GM12878 (cell line): ENCODE measurements around the gene GNG12. TPM values are rescaled to one million over a fixed set of nuclear protein-coding genes. Genes with fewer than 3 reads are reported as not detected.

Experiments used
- ATAC-seq: fragments of 200-7000 bp; cut with Tn5 transposase; 3 replicates; pipeline ENCODE4 v1.9.1; 2020; ENCODE audit warnings: mild to moderate bottlenecking, moderate library complexity
- BruUV-seq: library from RNA; stranded (reverse); fragments of 400-500 nt; replicated peaks from 2 replicates; lab custom pipeline; 2021; lab: Mats Ljungman, UMichigan
- CTCF ChIA-PET: fragments of 300-600 bp; sonication (Branson Sonifier 250); formaldehyde crosslinking; extraction: SDS; loops from one replicate; lab custom pipeline; 2021; ENCODE audit warnings: inconsistent platforms; lab: Yijun Ruan, JAX
- POLR2A ChIA-PET: fragments of 350-600 bp; formaldehyde crosslinking; extraction: SDS; loops from one replicate; lab custom pipeline; 2021; ENCODE audit warnings: inconsistent platforms; lab: Charles Lee
- RAD21 ChIA-PET: fragments of 300-600 bp; sonication (Branson Sonifier 250); formaldehyde crosslinking; loops from one replicate; lab custom pipeline; 2023; ENCODE audit warnings: antibody characterized with exemption; ENCODE audit not compliant: unreplicated experiment; lab: Charles Lee
- SMC1A ChIA-PET: fragments of 300-600 bp; sonication (Branson Sonifier 250); formaldehyde crosslinking; loops from one replicate; lab custom pipeline; 2023; ENCODE audit not compliant: unreplicated experiment, uncharacterized antibody; lab: Charles Lee
- DNase-seq: peaks from one replicate; pipeline ENCODE4 v3.0.0-alpha.2; 2011; ENCODE audit warnings: low read depth, low spot score
- FAIRE-seq: peaks from 3 replicates; lab custom pipeline; 2011; peaks lifted over from hg19 to GRCh38; lab: Jason Lieb, UNC
- H2AFZ ChIP-seq: 2 replicates; pipeline ENCODE4 v1.6.0; 2011; ENCODE audit warnings: low read depth, low read length, control low read depth; ENCODE audit not compliant: control insufficient read depth
- H3K27ac ChIP-seq: 2 replicates; pipeline ENCODE4 v1.5.1; 2011; ENCODE audit warnings: control low read depth; ENCODE audit not compliant: control insufficient read depth, insufficient read depth
- H3K27me3 ChIP-seq, 2 experiments: replicated peaks in 1 of 2; 2 replicates each; pipeline versions ENCODE4 v1.6.0 to v1.6.1; 2011; ENCODE audit warnings: low read length in 1 of 2; ENCODE audit not compliant: control insufficient read depth in 2 of 2, insufficient read depth in 2 of 2
- H3K36me3 ChIP-seq, 2 experiments: 2 replicates each; pipeline ENCODE4 v1.5.1; 2011; ENCODE audit warnings: low read length in 1 of 2; ENCODE audit not compliant: control insufficient read depth in 2 of 2, insufficient read depth in 2 of 2
- H3K4me1 ChIP-seq: 2 replicates; pipeline ENCODE4 v1.6.1; 2011; ENCODE audit warnings: mild to moderate bottlenecking, low read length, moderate library complexity, mixed read lengths; ENCODE audit not compliant: control insufficient read depth, insufficient read depth
- H3K4me2 ChIP-seq: 2 replicates; pipeline ENCODE4 v1.6.0; 2011; ENCODE audit warnings: control low read depth; ENCODE audit not compliant: control insufficient read depth, insufficient read depth
- H3K4me3 ChIP-seq: fragments of 200-600 bp; sonication (generic); 2 replicates; pipeline ENCODE4 v1.5.1; 2016
- H3K79me2 ChIP-seq: 2 replicates; pipeline ENCODE4 v1.6.0; 2011; ENCODE audit warnings: low read length; ENCODE audit not compliant: control insufficient read depth, insufficient read depth
- H3K9ac ChIP-seq: 2 replicates; pipeline ENCODE4 v1.8.0; 2011; ENCODE audit warnings: low read length, control low read depth, mixed read lengths; ENCODE audit not compliant: control insufficient read depth, insufficient read depth
- H3K9me3 ChIP-seq: replicated peaks from 3 replicates; pipeline ENCODE4 v1.5.1; 2011; ENCODE audit warnings: mild to moderate bottlenecking, low read length; ENCODE audit not compliant: control insufficient read depth, insufficient read depth
- H4K20me1 ChIP-seq: 2 replicates; pipeline ENCODE4 v1.6.0; 2011; ENCODE audit not compliant: control insufficient read depth, insufficient read depth
- BCL3 ChIP-seq: IDR thresholded peaks from 2 replicates; pipeline ENCODE4 v1.6.1; 2011; ENCODE audit warnings: borderline replicate concordance, low read depth, mild to moderate bottlenecking, moderate library complexity, low read length; ENCODE audit not compliant: insufficient read depth, poor library complexity, severe bottlenecking
- CBX3 ChIP-seq: fragments of 200-600 bp; sonication (generic); IDR thresholded peaks from 2 replicates; pipeline ENCODE4 v1.6.1; 2016; ENCODE audit warnings: low read depth, borderline replicate concordance
- E2F4 ChIP-seq: IDR thresholded peaks from 2 replicates; pipeline ENCODE4 v1.6.1; 2012; ENCODE audit warnings: low read depth, low read length, improper control_type of control experiment
- E2F8 ChIP-seq: fragments of 450-650 bp; IDR thresholded peaks from 2 replicates; pipeline ENCODE4 v1.6.1; 2018; ENCODE audit warnings: mild to moderate bottlenecking, low read depth, moderate library complexity; ENCODE audit not compliant: partially characterized antibody
- JUND ChIP-seq: IDR thresholded peaks from 2 replicates; pipeline ENCODE4 v1.6.1; 2012; ENCODE audit warnings: low read depth, mild to moderate bottlenecking, low read length, improper control_type of control experiment, moderate library complexity
- KDM1A ChIP-seq: fragments of 200-600 bp; sonication (generic); IDR thresholded peaks from 2 replicates; pipeline ENCODE4 v1.6.1; 2016; ENCODE audit warnings: borderline replicate concordance
- MLLT1 ChIP-seq: fragments of 450-650 bp; IDR thresholded peaks from 2 replicates; pipeline ENCODE4 v1.6.1; 2016; ENCODE audit warnings: mild to moderate bottlenecking
- PML ChIP-seq: IDR thresholded peaks from 2 replicates; pipeline ENCODE4 v1.6.1; 2012; ENCODE audit warnings: low read length, inconsistent platforms
- RAD21 ChIP-seq: IDR thresholded peaks from 2 replicates; pipeline ENCODE4 v1.6.1; 2011; ENCODE audit warnings: mild to moderate bottlenecking, low read depth, low read length, moderate library complexity; ENCODE audit not compliant: insufficient read depth
- SIN3A ChIP-seq: IDR thresholded peaks from 2 replicates; pipeline ENCODE4 v1.6.1; 2012; ENCODE audit warnings: low read depth, low read length, improper control_type of control experiment
- STAT3 ChIP-seq: IDR thresholded peaks from 2 replicates; pipeline ENCODE4 v1.6.1; 2011; ENCODE audit warnings: low read depth, low read length, improper control_type of control experiment
- ZNF24 ChIP-seq: fragments of 450-650 bp; IDR thresholded peaks from 2 replicates; pipeline ENCODE4 v1.6.1; 2017; ENCODE audit warnings: antibody characterized with exemption, mild to moderate bottlenecking
- WGBS: methylation state at CpG from one replicate; pipeline ENCODE4 v1.1.6; 2016; ENCODE audit warnings: low lambda C conversion rate; ENCODE audit not compliant: insufficient replicate concordance, insufficient coverage; ENCODE audit errors: missing lambda C conversion rate; 5-methylcytosine and 5-hydroxymethylcytosine counted together
- in situ Hi-C: fragments of 300-500 bp; cut with MboI; formaldehyde crosslinking; loops from 9 replicates; pipeline ENCODE4 v1.14.3; 2018; ENCODE audit warnings: mixed read lengths
- intact Hi-C: fragments of 100-400 bp; cut with micrococcal nuclease; formaldehyde crosslinking; loops from one replicate; pipeline ENCODE4 v1.14.2; 2022; ENCODE audit not compliant: unreplicated experiment
- polyA plus RNA-seq, 11 experiments: library from polyadenylated mRNA; depleted of rRNA in 4 of 11; unstranded in 6 of 11; stranded (reverse) in 5 of 11; fragments of >200 nt; fragmentation: Nextera tagmentation in 4 of 11; fragmentation: Illumina TruSeq in 1 of 11; extraction: Ambion mirVana in 4 of 11; extraction: Trizol in 1 of 11; gene quantifications; 1 replicate in 1 of 11; 2 replicates in 10 of 11; pipeline versions ENCODE4 v1.2.1 to v1.2.3, GENCODE V29; 2011 to 2016; ENCODE audit warnings: inconsistent platforms in 2 of 11, missing spikeins in 2 of 11, low read depth in 1 of 11
- total RNA-seq, 4 experiments: library from RNA; depleted of rRNA in 3 of 4; stranded (reverse); fragments of >200 nt in 3 of 4; fragmentation: Illumina TruSeq in 1 of 4; extraction: Trizol in 1 of 4; gene quantifications; 2 replicates each; pipeline versions ENCODE4 v1.2.1 to v1.2.3, GENCODE V29; 2013 to 2021

Gene GNG12
- total and polyA plus RNA-seq, 10 of the 15 experiments (the other 5 are each of a cell fraction or from before 2014, with no cell fraction given): 0.22 to 32.8 (median 0.35) TPM

GRCh38 chr1:67784545-67785186 lies 48.6 kb downstream of the GNG12 start:
- BruUV-seq: no TSS peak
- WGBS: 58% methylated on average over 6 of the region's 6 CpGs
- no peak overlapping the region for H3K4me3 ChIP-seq
- no peak for DNase-seq
- no peak overlapping the region for H3K9ac ChIP-seq
- H3K27me3 ChIP-seq: no peaks in the 10 kb centered on the region
- in situ Hi-C loops: no loop called here
- H3K36me3 ChIP-seq: no peaks in the 10 kb centered on the region
- H3K79me2 ChIP-seq: no peaks in the 10 kb centered on the region
- TF ChIP-seq E2F8 (no peak), SIN3A (no peak), ZNF24 (no peak), KDM1A (no peak), RAD21 (no peak), JUND (no peak), CBX3 (no peak), PML (no peak), E2F4 (no peak), MLLT1 (no peak), BCL3 (no peak), STAT3 (no peak)
- FAIRE-seq: no peak
- ChIA-PET POLR2A (interaction anchor here (0.7 to 1.0 kb wide), 2 partner anchors 12 to 13 kb away, joined by 3 read pairs; no protein-coding TSS in a partner anchor), SMC1A (interaction anchor here (0.7 to 1.1 kb wide), 5 partner anchors 10 to 50 kb away, joined by 3 to 4 read pairs (median 4); no protein-coding TSS in a partner anchor), RAD21 (interaction anchor here (0.5 kb wide), 1 partner anchor 228 kb away, joined by 3 read pairs; no protein-coding TSS in a partner anchor), CTCF (interaction anchor here (1.1 to 1.2 kb wide), 2 partner anchors 17 to 20 kb away, joined by 4 to 11 read pairs; no protein-coding TSS in a partner anchor)
- intact Hi-C loops: no loop called here
- no peak overlapping the region for H2AFZ ChIP-seq
- H3K4me1 ChIP-seq: no peaks in the 10 kb centered on the region
- no peak overlapping the region for H3K4me2 ChIP-seq
- H3K9me3 ChIP-seq: no peaks in the 10 kb centered on the region; the same call in 2 of the 3 replicates
- no peak overlapping the region for H3K27ac ChIP-seq
- H4K20me1 ChIP-seq: no peaks in the 10 kb centered on the region
- no peak for ATAC-seq
